Body of pancreas (tissue), 4 donors: ENCODE measurements around the gene CD69. TPM values are rescaled to one million over a fixed set of nuclear protein-coding genes. Genes with fewer than 3 reads are reported as not detected.

Source experiments
- ATAC-seq: fragments of 150-250 bp; one replicate; pipeline ENCODE4 v1.9.1; 2016
- DNase-seq, 4 donors: peaks; one replicate each; pipeline ENCODE4 v3.0.0-alpha.2; 2019
- H3K27ac ChIP-seq, 4 donors: fragments of 200-600 bp; sonication (generic); 1 replicate in 3 of 4; 2 replicates in 1 of 4; pipeline versions ENCODE4 v1.5.1 to v1.6.1; 2016 to 2019; ENCODE audit warnings: mild to moderate bottlenecking in 1 of 4, mixed read lengths in 1 of 4, moderate library complexity in 1 of 4
- H3K27me3 ChIP-seq, 2 donors: fragments of 200-600 bp; sonication (generic); one replicate each; pipeline ENCODE4 v1.6.0; 2016; ENCODE audit warnings: mild to moderate bottlenecking in 1 of 2
- H3K36me3 ChIP-seq, 2 donors: fragments of 200-600 bp; sonication (generic); replicated peaks in 1 of 2; 2 replicates each; pipeline ENCODE4 v1.5.1; 2016; ENCODE audit warnings: low read depth in 2 of 2; ENCODE audit not compliant: insufficient read depth in 1 of 2
- H3K4me1 ChIP-seq: fragments of 200-600 bp; sonication (generic); one replicate; pipeline ENCODE4 v1.6.0; 2016
- H3K4me3 ChIP-seq, 2 donors: fragments of 200-600 bp; sonication (generic); 1 replicate in 1 of 2; 2 replicates in 1 of 2; pipeline ENCODE4 v1.5.1; 2016 to 2019
- H3K9me3 ChIP-seq, 3 donors: fragments of 200-600 bp; sonication (generic); 1 replicate in 2 of 3; 2 replicates in 1 of 3; pipeline ENCODE4 v1.5.1; 2016
- POLR2A ChIP-seq, 3 donors: fragments of 450-650 bp; IDR thresholded peaks; one replicate each; pipeline ENCODE4 v1.6.1; 2016; ENCODE audit warnings: antibody characterized with exemption in 3 of 3, mild to moderate bottlenecking in 2 of 3
- WGBS, 2 donors: methylation state at CpG; one replicate each; pipeline ENCODE4 v1.1.5; 2017; 5-methylcytosine and 5-hydroxymethylcytosine counted together
- intact Hi-C: fragments of 100-400 bp; cut with DNase I; formaldehyde crosslinking; loops from one replicate; pipeline ENCODE4 v1.15.1; 2023
- total RNA-seq, 2 donors: library from RNA; depleted of rRNA; stranded (reverse); fragments of >200 nt; gene quantifications; one replicate each; pipeline ENCODE4 v1.1.0, GENCODE V29; 2016
- TF ChIP-seq, protein P1 (sequence below), 7 experiments: fragments of 450-650 bp in 4 of 7; fragments of 200-600 bp in 3 of 7; sonication (generic) in 3 of 7; IDR thresholded peaks; one replicate each; pipeline ENCODE4 v1.5.1; 2016 to 2019; ENCODE audit warnings: antibody characterized with exemption in 7 of 7

The CD69 gene
- total RNA-seq, 2 donors from 2014 or later, result 3.1 to 4.0 TPM

DNA sequence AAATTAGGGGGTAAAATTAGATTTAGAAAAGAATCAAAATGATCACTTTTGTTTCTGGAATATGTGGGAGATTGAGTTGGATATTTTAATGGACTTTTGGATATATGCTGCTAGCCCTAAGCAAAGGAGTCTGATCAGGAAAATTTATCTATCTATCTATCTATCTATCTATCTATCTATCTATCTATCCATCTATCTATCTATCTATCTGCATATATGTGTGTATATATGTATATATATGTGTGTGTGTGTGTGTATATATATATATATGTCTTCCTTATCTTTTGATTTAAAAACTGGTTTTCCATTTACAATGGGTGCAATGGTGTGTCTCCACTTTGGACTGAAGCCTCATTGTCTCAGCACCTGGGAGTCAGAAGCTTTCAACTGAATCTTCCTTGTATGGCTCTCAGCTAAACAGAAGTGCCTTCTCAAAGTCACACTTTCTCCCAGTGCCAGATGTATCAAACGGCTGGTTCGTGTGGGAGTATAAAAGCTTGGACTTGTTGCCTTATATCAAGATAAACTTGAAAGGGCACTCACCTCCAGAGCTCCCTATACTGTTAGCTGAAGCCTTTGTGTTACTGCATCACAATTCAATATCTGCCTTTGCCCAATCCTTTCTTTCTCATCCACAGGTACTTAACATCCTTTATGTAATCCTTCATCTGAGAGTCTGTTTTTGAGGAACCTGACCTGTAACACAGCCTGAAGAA is 31.6 kb upstream of the CD69 start:
- WGBS, 2 donors, result 19 to 30% methylated on average over 2 of the region's 2 CpGs
- TF ChIP-seq POLR2A (IDR thresholded peaks at IDR 0.05), result no peak
- TF ChIP-seq, protein P1, sequence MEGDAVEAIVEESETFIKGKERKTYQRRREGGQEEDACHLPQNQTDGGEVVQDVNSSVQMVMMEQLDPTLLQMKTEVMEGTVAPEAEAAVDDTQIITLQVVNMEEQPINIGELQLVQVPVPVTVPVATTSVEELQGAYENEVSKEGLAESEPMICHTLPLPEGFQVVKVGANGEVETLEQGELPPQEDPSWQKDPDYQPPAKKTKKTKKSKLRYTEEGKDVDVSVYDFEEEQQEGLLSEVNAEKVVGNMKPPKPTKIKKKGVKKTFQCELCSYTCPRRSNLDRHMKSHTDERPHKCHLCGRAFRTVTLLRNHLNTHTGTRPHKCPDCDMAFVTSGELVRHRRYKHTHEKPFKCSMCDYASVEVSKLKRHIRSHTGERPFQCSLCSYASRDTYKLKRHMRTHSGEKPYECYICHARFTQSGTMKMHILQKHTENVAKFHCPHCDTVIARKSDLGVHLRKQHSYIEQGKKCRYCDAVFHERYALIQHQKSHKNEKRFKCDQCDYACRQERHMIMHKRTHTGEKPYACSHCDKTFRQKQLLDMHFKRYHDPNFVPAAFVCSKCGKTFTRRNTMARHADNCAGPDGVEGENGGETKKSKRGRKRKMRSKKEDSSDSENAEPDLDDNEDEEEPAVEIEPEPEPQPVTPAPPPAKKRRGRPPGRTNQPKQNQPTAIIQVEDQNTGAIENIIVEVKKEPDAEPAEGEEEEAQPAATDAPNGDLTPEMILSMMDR (IDR thresholded peaks at IDR 0.05), result no peak
- H3K9me3 ChIP-seq, result no peaks in the 10 kb centered on the region
- ATAC-seq (no peak), DNase-seq (no peak)
- no peaks in the 10 kb centered on the region for H3K4me1 ChIP-seq
- no peaks in the 10 kb centered on the region for H3K36me3 ChIP-seq
- H3K27ac ChIP-seq, result no peak overlapping the region
- no peak overlapping the region for H3K4me3 ChIP-seq
- H3K27me3 ChIP-seq, result no peaks in the 10 kb centered on the region
- intact Hi-C loops, result no loop called here

DNA sequence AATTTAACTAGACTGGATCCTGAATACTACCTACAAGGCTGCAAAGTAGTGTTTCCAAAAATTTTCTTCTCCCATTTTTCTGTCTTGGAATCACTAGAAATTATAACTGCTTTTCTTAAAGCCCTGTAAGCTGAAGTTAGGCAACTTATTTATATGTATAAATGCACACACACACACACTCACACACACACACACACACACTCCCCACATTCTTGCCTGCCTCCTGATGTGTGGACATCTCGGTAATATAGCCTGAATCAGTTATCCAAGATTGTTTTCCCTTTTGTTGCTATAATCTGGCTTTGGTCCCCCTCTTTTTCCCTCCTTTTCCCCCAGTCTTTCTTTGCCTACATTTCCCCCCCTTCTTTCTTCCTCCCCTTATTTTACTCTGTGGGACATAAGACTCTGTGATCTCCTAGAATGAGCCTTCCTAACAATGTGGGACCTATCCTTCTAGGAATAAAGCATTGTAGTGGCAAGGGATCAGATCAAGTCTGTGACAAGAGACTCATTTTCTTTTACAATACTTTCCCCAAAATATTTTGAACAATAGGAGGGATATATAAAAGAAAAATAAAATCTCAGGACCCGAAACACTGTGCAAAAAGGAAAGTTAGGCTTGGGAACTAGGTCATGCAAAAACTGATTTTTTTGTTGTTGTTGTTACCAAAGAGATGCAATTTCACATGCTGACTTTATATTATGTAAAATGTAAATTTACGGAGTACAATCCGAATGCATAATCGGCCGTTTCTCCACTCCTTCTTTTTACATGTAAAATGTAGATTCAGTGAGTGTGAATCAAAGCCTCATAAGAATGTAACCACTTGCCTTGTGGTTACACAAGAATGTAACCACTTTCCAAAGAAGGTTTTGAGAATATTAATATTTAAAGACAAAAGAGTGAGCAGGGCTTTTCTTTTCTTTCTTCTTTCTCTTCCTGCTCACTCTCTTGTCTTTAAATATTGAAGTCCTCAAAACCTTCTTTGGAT is 26.3 kb upstream of the CD69 start:
- Histone ChIP-seq H3K9me3 (no peaks in the 10 kb centered on the region), H3K27ac (no peak overlapping the region)
- no peak for ATAC-seq

DNA sequence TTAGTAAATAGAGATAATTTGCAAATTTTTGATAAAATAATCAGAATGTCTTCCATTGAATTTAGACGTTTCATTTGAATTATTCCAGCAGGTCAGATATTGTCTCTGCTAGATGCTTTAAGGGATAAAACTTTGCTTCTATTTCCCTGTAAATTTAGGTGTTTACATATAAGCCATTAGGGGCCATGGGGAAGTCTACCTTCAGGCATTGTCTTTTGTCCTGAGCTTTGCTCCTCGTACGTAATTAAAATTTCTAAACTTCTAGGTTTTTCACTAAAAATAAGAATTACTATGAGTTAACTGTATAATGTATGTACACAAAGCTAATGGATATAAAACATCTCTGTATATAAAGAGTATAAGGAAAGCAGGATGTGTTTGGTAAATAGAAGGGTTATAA is 24.1 kb upstream of the CD69 start:
- TF ChIP-seq, protein P1 (IDR thresholded peaks at IDR 0.05), result no peak
- no peak for TF ChIP-seq POLR2A (IDR thresholded peaks at IDR 0.05)
- no peak overlapping the region for H3K4me3 ChIP-seq
- DNase-seq, result no peak
- no peak overlapping the region for H3K27ac ChIP-seq
- WGBS, 2 donors, result 61 to 64% methylated on average over 3 of the region's 3 CpGs
- H3K9me3 ChIP-seq, result no peaks in the 10 kb centered on the region
- no peak for ATAC-seq
- intact Hi-C loops, result no loop called here
- H3K27me3 ChIP-seq, result no peaks in the 10 kb centered on the region
- H3K4me1 ChIP-seq, result no peaks in the 10 kb centered on the region
- no peaks in the 10 kb centered on the region for H3K36me3 ChIP-seq

More for the DNA sequence above, 26.3 kb upstream of the CD69 start:
- TF ChIP-seq, protein P1 (IDR thresholded peaks at IDR 0.05), result no peak
- no peak for TF ChIP-seq POLR2A (IDR thresholded peaks at IDR 0.05)
- Histone ChIP-seq H3K27me3 (no peaks in the 10 kb centered on the region), H3K4me3 (no peak overlapping the region), H3K36me3 (no peaks in the 10 kb centered on the region), H3K4me1 (no peaks in the 10 kb centered on the region)
- DNase-seq, result no peak
- intact Hi-C loops, result no loop called here
- 71 to 76% methylated on average over 6 of the region's 6 CpGs for WGBS, 2 donors

DNA sequence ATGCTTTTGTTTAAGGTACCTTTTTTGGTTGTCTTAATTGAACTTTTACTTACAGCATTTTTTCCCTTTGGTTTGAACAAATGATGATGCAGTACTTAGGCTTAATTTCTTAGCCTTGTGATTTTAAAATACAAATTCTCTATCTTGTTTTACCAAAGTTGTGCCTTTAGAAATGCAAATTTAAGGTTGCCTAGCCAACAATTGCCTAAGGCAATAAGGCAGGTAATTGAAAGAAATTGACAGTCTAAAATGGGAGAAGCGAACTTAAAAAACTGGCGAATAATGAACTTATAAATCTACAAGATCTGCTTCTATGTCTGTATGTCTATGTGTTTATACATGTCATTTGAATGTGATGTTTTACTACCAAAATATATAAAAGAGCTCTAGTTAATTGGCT is 23.6 kb upstream of the CD69 start:
- no peak for ATAC-seq
- TF ChIP-seq POLR2A (IDR thresholded peaks at IDR 0.05), result no peak
- H3K36me3 ChIP-seq, result no peaks in the 10 kb centered on the region
- H3K9me3 ChIP-seq, result no peaks in the 10 kb centered on the region
- H3K27ac ChIP-seq, result no peak overlapping the region
- WGBS, 2 donors, result 86 to 92% methylated on average over 2 of the region's 2 CpGs
- no peaks in the 10 kb centered on the region for H3K27me3 ChIP-seq
- no peaks in the 10 kb centered on the region for H3K4me1 ChIP-seq
- intact Hi-C loops, result no loop called here
- H3K4me3 ChIP-seq, result no peak overlapping the region
- DNase-seq, result no peak
